HFFc6 (cell line): Measurements from ENCODE around the gene COLEC11. TPM values are rescaled to one million over a fixed set of nuclear protein-coding genes. Genes with fewer than 3 reads are reported as not detected.

Experiments
- DNase-seq: peaks from one replicate; pipeline ENCODE4 v3.0.0-alpha.2; 2018
- H3K27ac Mint-ChIP-seq: 2 replicates; pipeline ENCODE4 v1.8.0; 2020; ENCODE audit warnings: mild to moderate bottlenecking, mixed read lengths
- H3K27me3 Mint-ChIP-seq: 2 replicates; pipeline ENCODE4 v1.8.0; 2021; ENCODE audit warnings: mild to moderate bottlenecking, moderate library complexity, mixed read lengths; ENCODE audit not compliant: insufficient read depth
- H3K36me3 Mint-ChIP-seq: 2 replicates; pipeline ENCODE4 v1.8.0; 2021; ENCODE audit warnings: low read depth, mixed read lengths
- H3K4me1 Mint-ChIP-seq: 2 replicates; pipeline ENCODE4 v1.8.0; 2020; ENCODE audit warnings: low read depth, mixed read lengths
- H3K4me3 Mint-ChIP-seq: 2 replicates; pipeline ENCODE4 v1.8.0; 2020; ENCODE audit warnings: mild to moderate bottlenecking, moderate library complexity, mixed read lengths
- H3K9me3 Mint-ChIP-seq: 2 replicates; pipeline ENCODE4 v1.8.0; 2020; ENCODE audit warnings: mild to moderate bottlenecking, mixed read lengths
- total RNA-seq, 6 experiments: library from RNA; stranded (reverse); fragmentation: NEBNext Ultra II Directional; extraction: Animal tissue kit (Norgen Biotek cat#: 25700); gene quantifications; 2 replicates in 1 of 6; 3 replicates in 5 of 6; pipeline ENCODE4 v1.2.3, GENCODE V29; 2021
- TF ChIP-seq, protein P1 (sequence below): fragments of 200-600 bp; sonication (generic); IDR thresholded peaks from 2 replicates; pipeline ENCODE4 v1.5.0; 2021; ENCODE audit warnings: antibody characterized with exemption, mild to moderate bottlenecking

The COLEC11 gene
- total RNA-seq, 6 experiments from 2014 or later, result not detected

DNA sequence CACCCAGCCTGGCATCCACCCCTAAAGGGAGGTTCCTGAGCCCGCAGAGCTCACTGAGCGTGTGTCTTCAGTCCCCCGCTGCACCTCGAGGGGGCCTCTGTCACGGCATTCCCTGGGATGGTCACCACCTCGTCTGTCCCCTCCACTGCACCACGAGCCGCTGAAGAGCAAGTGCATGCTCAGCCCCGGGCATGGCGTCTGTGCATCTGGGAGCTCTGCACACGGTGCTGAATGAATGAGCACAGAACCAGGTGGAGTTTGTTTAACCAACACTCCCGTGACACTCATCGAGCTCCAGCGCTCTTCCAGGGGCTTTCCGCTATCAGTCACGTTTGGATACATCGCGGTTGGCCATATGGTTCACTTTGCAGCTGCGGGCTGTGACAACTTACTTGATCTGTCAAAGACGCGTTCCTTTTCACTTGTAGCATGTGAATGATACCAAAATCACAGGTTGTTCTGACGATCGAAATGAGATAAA is 72.3 kb downstream of the COLEC11 start:
- peaks cover 10% of the 10 kb centered on the region for H3K4me1 Mint-ChIP-seq
- H3K27me3 Mint-ChIP-seq, result peaks cover 25% of the 10 kb centered on the region
- TF ChIP-seq, protein P1, sequence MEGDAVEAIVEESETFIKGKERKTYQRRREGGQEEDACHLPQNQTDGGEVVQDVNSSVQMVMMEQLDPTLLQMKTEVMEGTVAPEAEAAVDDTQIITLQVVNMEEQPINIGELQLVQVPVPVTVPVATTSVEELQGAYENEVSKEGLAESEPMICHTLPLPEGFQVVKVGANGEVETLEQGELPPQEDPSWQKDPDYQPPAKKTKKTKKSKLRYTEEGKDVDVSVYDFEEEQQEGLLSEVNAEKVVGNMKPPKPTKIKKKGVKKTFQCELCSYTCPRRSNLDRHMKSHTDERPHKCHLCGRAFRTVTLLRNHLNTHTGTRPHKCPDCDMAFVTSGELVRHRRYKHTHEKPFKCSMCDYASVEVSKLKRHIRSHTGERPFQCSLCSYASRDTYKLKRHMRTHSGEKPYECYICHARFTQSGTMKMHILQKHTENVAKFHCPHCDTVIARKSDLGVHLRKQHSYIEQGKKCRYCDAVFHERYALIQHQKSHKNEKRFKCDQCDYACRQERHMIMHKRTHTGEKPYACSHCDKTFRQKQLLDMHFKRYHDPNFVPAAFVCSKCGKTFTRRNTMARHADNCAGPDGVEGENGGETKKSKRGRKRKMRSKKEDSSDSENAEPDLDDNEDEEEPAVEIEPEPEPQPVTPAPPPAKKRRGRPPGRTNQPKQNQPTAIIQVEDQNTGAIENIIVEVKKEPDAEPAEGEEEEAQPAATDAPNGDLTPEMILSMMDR, result no peak
- no peak overlapping the region for H3K27ac Mint-ChIP-seq
- H3K4me3 Mint-ChIP-seq, result no peak overlapping the region
- H3K9me3 Mint-ChIP-seq, result no peaks in the 10 kb centered on the region
- no peak for DNase-seq
- no peaks in the 10 kb centered on the region for H3K36me3 Mint-ChIP-seq

DNA sequence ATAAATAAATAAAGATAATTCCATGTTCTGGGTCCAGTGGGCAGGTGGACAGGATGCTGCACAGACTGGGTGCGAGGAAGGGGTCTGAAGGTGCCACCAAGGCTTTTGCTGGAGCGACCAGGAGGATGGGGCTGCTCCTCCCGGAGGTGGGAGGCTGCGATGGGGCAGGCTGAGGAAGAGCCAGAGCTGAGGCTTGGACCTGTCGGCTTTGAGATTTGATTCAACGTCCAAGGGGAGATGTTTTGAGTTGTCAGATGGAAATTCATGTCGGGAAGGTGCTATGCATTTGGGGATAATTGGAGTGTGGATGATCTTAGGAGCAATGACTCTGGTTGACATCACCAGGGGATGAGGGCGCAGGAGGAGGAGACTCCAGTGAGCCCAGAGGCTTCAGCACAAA is 74.7 kb downstream of the COLEC11 start:
- Mint-ChIP-seq H3K27ac (no peak overlapping the region), H3K36me3 (no peaks in the 10 kb centered on the region), H3K4me1 (peaks cover 6% of the 10 kb centered on the region), H3K27me3 (peaks cover 25% of the 10 kb centered on the region), H3K9me3 (no peaks in the 10 kb centered on the region), H3K4me3 (no peak overlapping the region)
- TF ChIP-seq, protein P1, result no peak
- DNase-seq, result no peak

DNA sequence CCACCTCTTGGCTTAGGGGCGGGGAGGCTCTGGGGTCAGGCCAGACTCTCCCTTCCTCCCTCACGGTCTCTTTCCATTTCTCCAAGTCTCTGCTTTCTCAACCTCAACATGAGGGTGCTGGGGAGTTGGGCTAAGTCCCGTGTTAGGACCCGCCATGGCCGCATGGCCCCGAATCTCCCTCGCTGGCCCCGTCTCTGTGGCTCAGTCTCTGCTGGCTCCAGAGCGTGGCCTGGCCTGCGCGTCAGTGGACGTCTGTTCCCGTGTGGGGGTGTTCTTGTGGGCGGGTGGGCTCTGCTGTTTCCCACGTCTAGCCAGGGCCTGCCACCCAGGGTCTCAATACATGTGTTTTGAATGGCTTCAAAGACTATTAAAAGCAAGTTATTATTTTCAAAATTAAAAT is 75.5 kb downstream of the COLEC11 start:
- no peak overlapping the region for H3K27ac Mint-ChIP-seq
- no peak for DNase-seq
- TF ChIP-seq, protein P1, result no peak
- no peaks in the 10 kb centered on the region for H3K36me3 Mint-ChIP-seq
- H3K4me3 Mint-ChIP-seq, result no peak overlapping the region
- H3K4me1 Mint-ChIP-seq, result peaks cover 6% of the 10 kb centered on the region
- H3K9me3 Mint-ChIP-seq, result no peaks in the 10 kb centered on the region
- H3K27me3 Mint-ChIP-seq, result peaks cover 21% of the 10 kb centered on the region

DNA sequence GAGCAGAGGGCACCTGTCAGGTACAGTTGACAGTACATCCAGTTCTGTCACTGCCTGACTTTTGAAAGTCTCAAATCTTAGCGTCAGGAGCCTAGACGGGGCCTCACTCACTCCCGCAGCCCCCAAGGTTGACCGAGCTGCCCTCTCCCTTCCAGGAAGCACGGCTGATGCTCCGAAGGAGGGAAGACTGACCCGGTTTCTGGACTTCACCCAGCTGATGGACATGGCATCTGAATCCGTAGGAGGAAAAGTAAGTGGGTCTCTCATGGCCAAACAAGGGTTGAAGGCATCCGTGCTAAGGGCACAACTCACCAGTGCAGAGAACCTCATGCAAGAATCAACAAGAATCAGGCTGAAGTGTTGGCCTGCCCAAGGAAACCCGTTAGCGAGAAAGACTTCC is 76.0 kb downstream of the COLEC11 start:
- DNase-seq, result no peak
- Mint-ChIP-seq H3K27me3 (peaks cover 21% of the 10 kb centered on the region), H3K4me3 (no peak overlapping the region), H3K4me1 (peaks cover 6% of the 10 kb centered on the region), H3K36me3 (no peaks in the 10 kb centered on the region), H3K9me3 (no peaks in the 10 kb centered on the region), H3K27ac (no peak overlapping the region)
- TF ChIP-seq, protein P1, result no peak

DNA sequence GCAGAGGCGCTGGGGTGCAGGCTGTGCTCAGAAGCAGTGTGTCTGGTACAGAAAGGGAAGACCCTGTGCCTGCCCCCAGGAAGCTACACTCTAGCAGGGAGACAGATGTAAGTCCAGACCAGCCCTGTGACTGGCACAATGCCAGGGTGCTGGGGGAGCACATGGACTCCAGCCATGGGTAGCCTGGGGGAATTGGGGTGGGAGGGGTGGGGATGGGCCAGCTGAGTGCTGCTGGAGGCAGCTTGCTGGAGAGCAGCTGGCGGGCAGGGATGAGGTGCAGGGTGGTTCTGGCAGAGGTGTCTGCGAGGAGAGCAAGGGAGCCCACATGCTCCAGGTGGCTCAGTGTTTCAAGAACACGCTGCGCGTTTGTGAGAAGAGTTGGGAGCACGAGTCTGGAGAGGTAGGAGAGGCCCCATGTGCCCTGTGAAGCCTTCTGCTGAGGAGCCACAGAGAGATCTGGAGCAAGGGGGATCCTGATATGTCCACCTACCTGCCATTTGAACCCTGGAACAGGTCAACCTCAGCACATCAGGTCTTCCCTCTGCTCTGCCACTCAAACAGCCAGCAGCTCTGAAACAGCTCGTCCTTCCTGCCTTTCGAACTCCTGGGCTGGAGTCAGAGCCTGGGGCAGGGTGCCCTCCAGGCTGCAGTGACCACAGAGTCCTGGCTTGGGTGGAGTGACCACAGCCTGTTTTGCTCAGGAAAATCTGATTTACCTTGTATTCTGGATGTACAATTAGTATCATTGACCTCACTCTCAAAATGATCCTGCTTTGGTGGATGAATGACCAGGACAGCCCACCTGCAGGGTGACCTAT is 78.2 kb downstream of the COLEC11 start:
- Mint-ChIP-seq H3K27ac (no peak overlapping the region), H3K4me3 (no peak overlapping the region), H3K4me1 (no peaks in the 10 kb centered on the region), H3K9me3 (no peaks in the 10 kb centered on the region; the same call in 1 of the 2 replicates), H3K36me3 (no peaks in the 10 kb centered on the region), H3K27me3 (peaks cover 15% of the 10 kb centered on the region)
- TF ChIP-seq, protein P1, result no peak
- no peak for DNase-seq
